Stimulated activated CD8-positive, alpha-beta memory T cell treated with anti-CD3 and anti-CD28 coated beads, Interleukin-7, amount 100 ng/mL, for 48 hours (primary cell): Measurements from ENCODE around the gene NGRN.
"Not testable (repeated sequence)": the region's sequence is repeated elsewhere in the genome, so short reads cannot be mapped to it uniquely, and the experiment has no call there.

Source experiments
- DNase-seq, 2 donors: peaks; one replicate each; pipeline ENCODE4 v3.0.0-alpha.2; 2020; ENCODE audit warnings: low read depth in 1 of 2; ENCODE audit errors: extremely low read depth in 1 of 2

Gene NGRN

GRCh38 chr15:90234096-90234988 lies 31.1 kb upstream of the NGRN start, which contains the start of gene GDPGP1:
TSS of gene GDPGP1 (plus strand) at chr15:90234209. CDS start at chr15:90240909, 6,700 bp downstream.
- no peak for DNase-seq

- DNase-seq: no peak
Measured at GRCh38 chr15:90239371-90239770, 26.1 kb upstream of the NGRN start.

- no peak for DNase-seq
Measured at GRCh38 chr15:90240856-90241255, 24.6 kb upstream of the NGRN start.

GRCh38 chr15:90241343-90242192 lies 23.9 kb upstream of the NGRN start:
- no peak for DNase-seq

- DNase-seq: no peak
Measured at GRCh38 chr15:90243943-90244639, 21.4 kb upstream of the NGRN start.

- no peak for DNase-seq
Measured at GRCh38 chr15:90248789-90249202, 16.7 kb upstream of the NGRN start.

- peak; percentile 48 to 88 for DNase-seq
Measured at GRCh38 chr15:90249203-90249863, 16.1 kb upstream of the NGRN start, which contains the start of gene TTLL13. TSS of gene TTLL13 (plus strand) at chr15:90249556. CDS start at chr15:90250631, 1,075 bp downstream.

GRCh38 chr15:90257776-90258175 lies 7.7 kb upstream of the NGRN start:
- no peak for DNase-seq

GRCh38 chr15:90259524-90259923 lies 5.9 kb upstream of the NGRN start:
- no peak for DNase-seq

GRCh38 chr15:90260731-90261130 lies 4.7 kb upstream of the NGRN start:
- not testable (repeated sequence) for DNase-seq

- no peak for DNase-seq
Measured at GRCh38 chr15:90261811-90262210, 3.7 kb upstream of the NGRN start.

- no peak for DNase-seq
Measured at GRCh38 chr15:90262426-90262825, 3.0 kb upstream of the NGRN start.

GRCh38 chr15:90264671-90265070 lies 801 bp upstream of the NGRN start:
- peak in 1 of 2 donors; percentile 29 for DNase-seq

- DNase-seq: peak in 1 of 2 donors; percentile 39
Measured at GRCh38 chr15:90266061-90266431, 574 bp downstream of the NGRN start.

GRCh38 chr15:90266485-90266884 lies 1.0 kb downstream of the NGRN start:
- DNase-seq: no peak

- DNase-seq: no peak
Measured at GRCh38 chr15:90268415-90268814, 2.9 kb downstream of the NGRN start.

- DNase-seq: no peak
Measured at GRCh38 chr15:90270502-90271150, 5.2 kb downstream of the NGRN start.

- no peak for DNase-seq
Measured at GRCh38 chr15:90271459-90272166, 6.1 kb downstream of the NGRN start.

GRCh38 chr15:90278467-90278866 lies 13.0 kb downstream of the NGRN start:
- not testable (repeated sequence) for DNase-seq
